NCI-H2107 treated with DMSO at 0.1 percent for 48 hours (cell line): ENCODE data around the gene MEGF11.

ENCODE experiments used
- DNase-seq: peaks from one replicate; lab custom pipeline; 2025; ENCODE audit not compliant: unreplicated experiment; lab: John Stamatoyannopoulos, UW

Gene MEGF11

GRCh38 chr15:66097151-66098021, 156.2 kb downstream of the MEGF11 start:
- DNase-seq: no peak

- DNase-seq: no peak
Observed at GRCh38 chr15:66096688-66097058, 156.9 kb downstream of the MEGF11 start.

- DNase-seq: no peak
Observed at GRCh38 chr15:66095871-66096687, 157.5 kb downstream of the MEGF11 start.

- DNase-seq: no peak
Observed at GRCh38 chr15:66094331-66094730, 159.2 kb downstream of the MEGF11 start.

- DNase-seq: no peak
Observed at GRCh38 chr15:66092053-66093016, 161.2 kb downstream of the MEGF11 start.

GRCh38 chr15:66089509-66089908, 164.0 kb downstream of the MEGF11 start:
- no peak for DNase-seq

- DNase-seq: no peak
Observed at GRCh38 chr15:66089049-66089448, 164.5 kb downstream of the MEGF11 start.

GRCh38 chr15:66085128-66085527, 168.4 kb downstream of the MEGF11 start:
- DNase-seq: no peak

GRCh38 chr15:66084704-66085103, 168.8 kb downstream of the MEGF11 start:
- no peak for DNase-seq

GRCh38 chr15:66080717-66081398, 172.7 kb downstream of the MEGF11 start:
- DNase-seq: no peak

GRCh38 chr15:66078929-66079275, 174.6 kb downstream of the MEGF11 start:
- DNase-seq: no peak

- no peak for DNase-seq
Observed at GRCh38 chr15:66078196-66078928, 175.2 kb downstream of the MEGF11 start.

- no peak for DNase-seq
Observed at GRCh38 chr15:66077320-66077663, 176.3 kb downstream of the MEGF11 start.

- no peak for DNase-seq
Observed at GRCh38 chr15:66076591-66077319, 176.8 kb downstream of the MEGF11 start.

- no peak for DNase-seq
Observed at GRCh38 chr15:66075947-66076346, 177.6 kb downstream of the MEGF11 start.

GRCh38 chr15:66072616-66073361, 180.8 kb downstream of the MEGF11 start:
- DNase-seq: no peak

- DNase-seq: no peak
Observed at GRCh38 chr15:66071921-66072295, 181.6 kb downstream of the MEGF11 start.

- DNase-seq: no peak
Observed at GRCh38 chr15:66071160-66071920, 182.2 kb downstream of the MEGF11 start.
